Pancreas (tissue), 10 donors: ENCODE measurements around the gene PHOSPHO2. TPM values are rescaled to one million over a fixed set of nuclear protein-coding genes. Genes with fewer than 3 reads are reported as not detected.

Experiments used
- ATAC-seq, 4 donors: fragments of 200-7000 bp; cut with Tn5 transposase; one replicate each; pipeline versions ENCODE4 v1.8.0 to v1.9.1; 2020; ENCODE audit warnings: mild to moderate bottlenecking in 4 of 4, moderate library complexity in 4 of 4
- DNase-seq, 6 donors: peaks; one replicate each; pipeline ENCODE4 v3.0.0-alpha.2; 2020
- FAIRE-seq: peaks from 2 replicates; lab custom pipeline; 2012; peaks lifted over from hg19 to GRCh38; lab: Jason Lieb, UNC
- H3K27ac ChIP-seq, 4 donors: fragments of 200-600 bp; sonication (generic); 1 replicate in 3 of 4; 2 replicates in 1 of 4; pipeline versions ENCODE4 v1.5.0 to v1.8.0; 2020
- H3K27me3 ChIP-seq, 4 donors: fragments of 200-600 bp; one replicate each; pipeline ENCODE4 v1.8.0; 2021
- H3K36me3 ChIP-seq, 3 donors: fragments of 200-600 bp; sonication (generic) in 1 of 3; one replicate each; pipeline versions ENCODE4 v1.5.0 to v1.8.0; 2020 to 2021
- H3K4me1 ChIP-seq, 3 donors: fragments of 200-600 bp; one replicate each; pipeline ENCODE4 v1.8.0; 2021
- H3K4me3 ChIP-seq, 4 donors: fragments of 200-600 bp; sonication (generic) in 2 of 4; one replicate each; pipeline versions ENCODE4 v1.5.0 to v1.8.0; 2020 to 2021
- H3K9me3 ChIP-seq, 4 donors: fragments of 200-600 bp; one replicate each; pipeline ENCODE4 v1.8.0; 2021
- WGBS, 2 donors: extraction: QIAGEN DNeasy Blood & Tissue Kit; methylation state at CpG; one replicate each; pipeline ENCODE4 v1.1.7; 2013; 5-methylcytosine and 5-hydroxymethylcytosine counted together
- intact Hi-C, 3 donors: fragments of 100-400 bp; cut with DNase I; formaldehyde crosslinking; loops; one replicate each; pipeline versions ENCODE4 v1.11.1 to v1.14.2; 2022
- polyA plus RNA-seq, 2 donors: library from polyadenylated mRNA; stranded (reverse); fragments of 200-250 nt; gene quantifications; one replicate each; pipeline ENCODE4 v1.2.3, GENCODE V29; 2013
- total RNA-seq, 6 donors: library from RNA; stranded (reverse); fragmentation: NEBNext Ultra II Directional in 4 of 6; extraction: Animal tissue kit (Norgen Biotek cat#: 25700) in 4 of 6; gene quantifications; one replicate each; pipeline versions ENCODE4 v1.2.1 to v1.2.4, GENCODE V29; 2021 to 2023
- TF ChIP-seq, protein P1 (sequence below), 4 donors: fragments of 200-600 bp; sonication (generic) in 3 of 4; IDR thresholded peaks; one replicate each; pipeline versions ENCODE4 v1.5.0 to v1.8.0; 2021; ENCODE audit warnings: antibody characterized with exemption in 4 of 4
- donor health status: healthy with polysubstance abuse.
- donor health status: DM: no; HTN: no; CAD: no; lungs with moderate emphysema.
- donor health status: DM: no; HTN: no; CAD: no.
- donor health status: control.
- donor health status: control.
- donor health status: Bipolar disorder and iron deficiency.
- donor health status: DM: yes; HTN: yes; CAD: no.
- donor health status: DM: no; HTN: no; CAD: no.
- donor health status: DM: no; HTN: no; CAD: no.
- donor health status: DM: yes; HTN: yes; CAD: no.

Gene PHOSPHO2
- total and polyA plus RNA-seq, 8 donors = 1.9 to 5.9 (median 3.1) TPM

DNA sequence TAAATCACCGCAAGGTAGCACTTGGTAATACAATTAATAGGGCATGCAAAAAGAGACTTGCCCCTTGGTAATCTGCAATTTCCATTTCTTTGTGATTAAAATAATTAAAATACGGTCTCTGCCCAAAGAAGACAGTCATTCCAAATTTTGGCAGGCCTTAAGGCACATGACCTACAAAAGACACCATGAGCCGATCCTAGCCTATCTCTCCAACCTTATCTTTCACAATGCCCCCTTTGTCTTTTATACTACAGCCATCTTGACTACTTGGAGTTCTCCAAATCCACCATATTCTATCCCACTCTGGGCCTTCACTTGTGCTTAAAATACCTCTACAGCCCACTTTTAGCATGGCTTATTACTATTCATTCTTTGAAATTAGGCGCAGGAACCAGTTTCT lies 23.3 kb upstream of the PHOSPHO2 start:
- Histone ChIP-seq H3K9me3 (no peaks in the 10 kb centered on the region), H3K27ac (no peak overlapping the region), H3K27me3 (no peaks in the 10 kb centered on the region), H3K4me3 (no peak overlapping the region), H3K4me1 (no peaks in the 10 kb centered on the region), H3K36me3 (no peaks in the 10 kb centered on the region)
- ATAC-seq = no peak
- FAIRE-seq = no peak
- WGBS, 2 donors = 94 to 98% methylated on average over 4 of the region's 4 CpGs
- intact Hi-C loops = loop anchor here in 1 of 3 donors (10.0 kb wide), 1 partner anchor 146 kb away; no protein-coding TSS in a partner anchor
- TF ChIP-seq, protein P1, sequence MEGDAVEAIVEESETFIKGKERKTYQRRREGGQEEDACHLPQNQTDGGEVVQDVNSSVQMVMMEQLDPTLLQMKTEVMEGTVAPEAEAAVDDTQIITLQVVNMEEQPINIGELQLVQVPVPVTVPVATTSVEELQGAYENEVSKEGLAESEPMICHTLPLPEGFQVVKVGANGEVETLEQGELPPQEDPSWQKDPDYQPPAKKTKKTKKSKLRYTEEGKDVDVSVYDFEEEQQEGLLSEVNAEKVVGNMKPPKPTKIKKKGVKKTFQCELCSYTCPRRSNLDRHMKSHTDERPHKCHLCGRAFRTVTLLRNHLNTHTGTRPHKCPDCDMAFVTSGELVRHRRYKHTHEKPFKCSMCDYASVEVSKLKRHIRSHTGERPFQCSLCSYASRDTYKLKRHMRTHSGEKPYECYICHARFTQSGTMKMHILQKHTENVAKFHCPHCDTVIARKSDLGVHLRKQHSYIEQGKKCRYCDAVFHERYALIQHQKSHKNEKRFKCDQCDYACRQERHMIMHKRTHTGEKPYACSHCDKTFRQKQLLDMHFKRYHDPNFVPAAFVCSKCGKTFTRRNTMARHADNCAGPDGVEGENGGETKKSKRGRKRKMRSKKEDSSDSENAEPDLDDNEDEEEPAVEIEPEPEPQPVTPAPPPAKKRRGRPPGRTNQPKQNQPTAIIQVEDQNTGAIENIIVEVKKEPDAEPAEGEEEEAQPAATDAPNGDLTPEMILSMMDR (IDR thresholded peaks at IDR 0.05) = no peak
- DNase-seq = no peak

DNA sequence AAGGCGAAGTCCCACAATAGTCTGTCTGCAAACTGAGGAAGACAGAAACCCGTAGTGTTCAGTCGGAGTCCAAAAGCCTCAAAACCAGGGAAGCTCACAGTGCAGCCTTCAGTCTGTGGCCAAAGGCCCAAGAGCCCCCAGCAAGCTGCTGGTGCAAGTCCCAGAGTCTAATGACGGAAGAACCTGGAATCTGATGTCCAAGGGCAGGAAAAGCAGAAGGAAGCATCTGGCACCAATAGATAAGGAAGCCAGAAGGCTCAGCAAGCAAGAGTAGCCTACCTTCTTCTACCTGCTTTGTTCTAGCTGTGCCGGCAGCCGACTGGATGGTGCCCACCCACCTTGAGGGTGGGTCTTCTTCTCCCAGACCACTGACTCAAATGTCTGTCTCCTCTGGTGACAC lies 21.9 kb upstream of the PHOSPHO2 start:
- Histone ChIP-seq H3K27ac (no peak overlapping the region), H3K4me1 (no peaks in the 10 kb centered on the region), H3K36me3 (no peaks in the 10 kb centered on the region), H3K9me3 (no peaks in the 10 kb centered on the region), H3K4me3 (no peak overlapping the region), H3K27me3 (no peaks in the 10 kb centered on the region)
- intact Hi-C loops = loop anchor here in 1 of 3 donors (10.0 kb wide), 1 partner anchor 148 kb away; no protein-coding TSS in a partner anchor
- no peak for ATAC-seq
- TF ChIP-seq, protein P1 (IDR thresholded peaks at IDR 0.05) = no peak
- no peak for FAIRE-seq
- no peak for DNase-seq
- WGBS, 2 donors = 76 to 92% methylated on average over 6 of the region's 6 CpGs

DNA sequence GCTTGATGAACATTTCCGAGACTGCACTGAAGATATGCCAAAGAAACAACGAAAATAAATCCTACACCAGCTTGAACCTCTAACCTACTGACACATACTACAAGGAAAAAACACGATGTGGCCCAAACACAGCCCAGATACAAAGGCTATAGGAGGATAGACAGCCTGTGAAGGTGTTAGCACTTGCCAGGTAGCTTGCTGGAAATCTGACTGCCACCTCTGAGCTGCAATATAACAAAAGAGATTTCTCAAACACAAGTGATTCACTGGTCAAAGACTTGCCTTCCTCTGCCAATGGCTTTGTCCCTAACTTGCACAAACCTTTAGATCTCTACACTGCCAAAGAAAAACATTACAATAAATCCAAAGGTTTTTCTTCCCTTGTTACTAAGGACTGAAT lies 21.2 kb upstream of the PHOSPHO2 start:
- H3K36me3 ChIP-seq = no peaks in the 10 kb centered on the region
- no peaks in the 10 kb centered on the region for H3K9me3 ChIP-seq
- H3K4me3 ChIP-seq = no peak overlapping the region
- no peaks in the 10 kb centered on the region for H3K4me1 ChIP-seq
- ATAC-seq (no peak), FAIRE-seq (no peak), DNase-seq (no peak)
- no peak overlapping the region for H3K27ac ChIP-seq
- TF ChIP-seq, protein P1 (IDR thresholded peaks at IDR 0.05) = no peak
- no peaks in the 10 kb centered on the region for H3K27me3 ChIP-seq
- intact Hi-C loops = loop anchor here in 1 of 3 donors (10.0 kb wide), 1 partner anchor 148 kb away; no protein-coding TSS in a partner anchor
- WGBS, 2 donors = 56 to 65% methylated on average over 3 of the region's 3 CpGs

DNA sequence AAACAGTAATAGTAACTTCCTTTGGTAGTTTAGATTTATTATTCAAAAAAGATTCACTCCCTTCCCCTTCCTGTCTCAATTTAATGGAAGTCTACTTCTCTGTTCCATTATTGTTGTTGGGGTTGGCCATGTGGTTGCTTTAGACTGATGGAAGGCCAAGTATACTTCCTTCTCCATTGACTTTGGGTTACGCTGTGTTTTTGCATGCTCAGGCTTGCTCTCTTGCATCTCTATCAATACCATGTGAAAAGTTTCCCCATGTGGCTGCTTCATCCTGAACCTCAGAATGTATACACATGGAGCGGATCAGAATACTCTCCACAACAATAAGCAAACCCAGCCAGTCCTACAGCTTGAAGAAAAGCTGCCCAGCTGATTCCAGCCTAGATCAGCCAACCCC lies 20.3 kb upstream of the PHOSPHO2 start:
- no peak for ATAC-seq
- no peaks in the 10 kb centered on the region for H3K4me1 ChIP-seq
- intact Hi-C loops = loop anchor here in 1 of 3 donors (10.0 kb wide), 1 partner anchor 149 kb away; no protein-coding TSS in a partner anchor

DNA sequence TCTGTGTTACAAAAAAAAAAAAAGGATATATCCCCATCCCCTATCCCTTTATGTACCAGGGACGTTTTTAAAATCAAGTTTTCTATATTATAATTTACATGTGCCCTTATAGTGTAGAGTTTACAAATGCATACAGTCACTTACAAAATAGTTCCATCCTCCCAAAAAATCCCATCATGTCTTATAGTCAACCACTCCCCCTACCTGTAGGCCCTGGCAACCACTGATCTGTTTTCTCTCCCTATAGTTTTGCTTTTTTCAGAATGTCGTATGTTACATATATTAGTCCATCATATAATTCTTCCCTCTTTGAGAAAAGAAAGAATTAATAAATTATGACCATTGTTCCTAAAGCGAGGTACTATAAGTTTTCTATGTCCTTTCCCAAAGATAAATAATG lies 17.9 kb upstream of the PHOSPHO2 start:
- 57 to 61% methylated on average over 3 of the region's 3 CpGs for WGBS, 2 donors

More for the DNA sequence above, 20.3 kb upstream of the PHOSPHO2 start:
- DNase-seq (no peak), FAIRE-seq (no peak)
- no peak overlapping the region for H3K27ac ChIP-seq
- no peaks in the 10 kb centered on the region for H3K27me3 ChIP-seq
- WGBS, 2 donors = 94 to 95% methylated on average over 2 of the region's 2 CpGs
- H3K4me3 ChIP-seq = no peak overlapping the region
- H3K9me3 ChIP-seq = no peaks in the 10 kb centered on the region
- TF ChIP-seq, protein P1 (IDR thresholded peaks at IDR 0.05) = no peak
- H3K36me3 ChIP-seq = no peaks in the 10 kb centered on the region

More for the DNA sequence above, 17.9 kb upstream of the PHOSPHO2 start:
- Histone ChIP-seq H3K36me3 (no peaks in the 10 kb centered on the region), H3K9me3 (no peaks in the 10 kb centered on the region), H3K4me3 (no peak overlapping the region), H3K27ac (no peak overlapping the region), H3K4me1 (no peaks in the 10 kb centered on the region), H3K27me3 (no peaks in the 10 kb centered on the region)
- intact Hi-C loops = loop anchor here in 1 of 3 donors (10.0 kb wide), 1 partner anchor 152 kb away; no protein-coding TSS in a partner anchor
- TF ChIP-seq, protein P1 (IDR thresholded peaks at IDR 0.05) = peak in 1 of 4 donors; percentile 9
- FAIRE-seq (no peak), ATAC-seq (peak in 1 of 4 donors; percentile 59), DNase-seq (no peak)
